K562 (cell line): ENCODE data around the gene SKIDA1. TPM values are rescaled to one million over a fixed set of nuclear protein-coding genes. Genes with fewer than 3 reads are reported as not detected.
A peak's percentile ranks its signal among the peaks of the same experiment; 100 is the strongest.

Experiments used
- ETS1 ChIP-seq: conservative IDR thresholded peaks from 2 replicates; pipeline ENCODE4 v1.6.1; 2011; ENCODE audit warnings: low read depth, mild to moderate bottlenecking, low read length; ENCODE audit not compliant: control insufficient read depth
- PRDM10 ChIP-seq: fragments of 450-650 bp; IDR thresholded peaks from 2 replicates; pipeline ENCODE4 v1.6.1; 2018; ENCODE audit not compliant: partially characterized antibody
- SOX6 ChIP-seq: fragments of 450-650 bp; IDR thresholded peaks from 2 replicates; pipeline ENCODE4 v1.6.1; 2014; ENCODE audit warnings: mild to moderate bottlenecking
- TGIF2 ChIP-seq: sonication (generic); formaldehyde crosslinking; IDR thresholded peaks from 2 replicates; pipeline ENCODE4 v1.8.1; 2022; ENCODE audit warnings: mild to moderate bottlenecking, missing genetic modification reagents, moderate library complexity
- TRIM28 ChIP-seq: fragments of 450-650 bp; IDR thresholded peaks from 2 replicates; pipeline ENCODE4 v1.6.1; 2017
- ZC3H4 ChIP-seq: sonication (generic); formaldehyde crosslinking; IDR thresholded peaks from 2 replicates; pipeline ENCODE4 v1.9.0; 2021; ENCODE audit warnings: missing genetic modification reagents, borderline replicate concordance
- ZFX ChIP-seq: sonication (generic); formaldehyde crosslinking; IDR thresholded peaks from 2 replicates; pipeline ENCODE4 v1.8.0; 2022; ENCODE audit warnings: mild to moderate bottlenecking, missing genetic modification reagents, moderate library complexity
- polyA plus RNA-seq, 8 experiments: library from polyadenylated mRNA; depleted of rRNA in 4 of 8; stranded (reverse) in 5 of 8; unstranded in 3 of 8; fragments of >200 nt; fragmentation: Nextera tagmentation in 2 of 8; fragmentation: Illumina TruSeq in 1 of 8; extraction: Ambion mirVana in 2 of 8; extraction: Trizol in 1 of 8; gene quantifications; 2 replicates each; pipeline versions ENCODE4 v1.2.1 to v1.2.3, GENCODE V29; 2011 to 2014; ENCODE audit warnings: inconsistent platforms in 1 of 8, missing spikeins in 1 of 8
- total RNA-seq, 7 experiments: library from RNA; depleted of rRNA in 6 of 7; stranded (reverse); fragments of >200 nt in 6 of 7; fragmentation: Illumina TruSeq in 2 of 7; extraction: Trizol in 2 of 7; gene quantifications; 2 replicates each; pipeline versions ENCODE4 v1.2.1 to v1.2.3, GENCODE V29; 2011 to 2021; ENCODE audit warnings: low replicate concordance in 1 of 7
- TF ChIP-seq, protein P1 (sequence below): fragments of 450-650 bp; IDR thresholded peaks from 2 replicates; pipeline ENCODE4 v1.6.1; 2016
- TF ChIP-seq, protein P2 (sequence below), 2 experiments: fragments of 450-650 bp; formaldehyde crosslinking in 1 of 2; IDR thresholded peaks; 2 replicates each; pipeline versions ENCODE4 v1.4.0 to v1.6.1; 2014 to 2020; ENCODE audit warnings: mild to moderate bottlenecking in 2 of 2, borderline replicate concordance in 1 of 2, low read depth in 1 of 2
- TF ChIP-seq, protein P3 (sequence below): fragments of 450-650 bp; IDR thresholded peaks from 2 replicates; pipeline ENCODE4 v1.7.0; 2016; ENCODE audit warnings: borderline replicate concordance

The SKIDA1 gene
- total and polyA plus RNA-seq, 9 of the 15 experiments (the other 6 are each of a cell fraction or from before 2014, with no cell fraction given) = 0.05 to 1.1 (median 0.42) TPM

- TF ChIP-seq PRDM10 = no peak
- TF ChIP-seq SOX6 = peak; percentile 25; the same call in 1 of the 2 replicates
- TF ChIP-seq ZFX (CRISPR knock-in tag) = peak; percentile 38; the same call in 1 of the 2 replicates
- TF ChIP-seq TRIM28 = no peak
- TF ChIP-seq, protein P1, sequence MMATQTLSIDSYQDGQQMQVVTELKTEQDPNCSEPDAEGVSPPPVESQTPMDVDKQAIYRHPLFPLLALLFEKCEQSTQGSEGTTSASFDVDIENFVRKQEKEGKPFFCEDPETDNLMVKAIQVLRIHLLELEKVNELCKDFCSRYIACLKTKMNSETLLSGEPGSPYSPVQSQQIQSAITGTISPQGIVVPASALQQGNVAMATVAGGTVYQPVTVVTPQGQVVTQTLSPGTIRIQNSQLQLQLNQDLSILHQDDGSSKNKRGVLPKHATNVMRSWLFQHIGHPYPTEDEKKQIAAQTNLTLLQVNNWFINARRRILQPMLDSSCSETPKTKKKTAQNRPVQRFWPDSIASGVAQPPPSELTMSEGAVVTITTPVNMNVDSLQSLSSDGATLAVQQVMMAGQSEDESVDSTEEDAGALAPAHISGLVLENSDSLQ = no peak
- TF ChIP-seq, protein P2, sequence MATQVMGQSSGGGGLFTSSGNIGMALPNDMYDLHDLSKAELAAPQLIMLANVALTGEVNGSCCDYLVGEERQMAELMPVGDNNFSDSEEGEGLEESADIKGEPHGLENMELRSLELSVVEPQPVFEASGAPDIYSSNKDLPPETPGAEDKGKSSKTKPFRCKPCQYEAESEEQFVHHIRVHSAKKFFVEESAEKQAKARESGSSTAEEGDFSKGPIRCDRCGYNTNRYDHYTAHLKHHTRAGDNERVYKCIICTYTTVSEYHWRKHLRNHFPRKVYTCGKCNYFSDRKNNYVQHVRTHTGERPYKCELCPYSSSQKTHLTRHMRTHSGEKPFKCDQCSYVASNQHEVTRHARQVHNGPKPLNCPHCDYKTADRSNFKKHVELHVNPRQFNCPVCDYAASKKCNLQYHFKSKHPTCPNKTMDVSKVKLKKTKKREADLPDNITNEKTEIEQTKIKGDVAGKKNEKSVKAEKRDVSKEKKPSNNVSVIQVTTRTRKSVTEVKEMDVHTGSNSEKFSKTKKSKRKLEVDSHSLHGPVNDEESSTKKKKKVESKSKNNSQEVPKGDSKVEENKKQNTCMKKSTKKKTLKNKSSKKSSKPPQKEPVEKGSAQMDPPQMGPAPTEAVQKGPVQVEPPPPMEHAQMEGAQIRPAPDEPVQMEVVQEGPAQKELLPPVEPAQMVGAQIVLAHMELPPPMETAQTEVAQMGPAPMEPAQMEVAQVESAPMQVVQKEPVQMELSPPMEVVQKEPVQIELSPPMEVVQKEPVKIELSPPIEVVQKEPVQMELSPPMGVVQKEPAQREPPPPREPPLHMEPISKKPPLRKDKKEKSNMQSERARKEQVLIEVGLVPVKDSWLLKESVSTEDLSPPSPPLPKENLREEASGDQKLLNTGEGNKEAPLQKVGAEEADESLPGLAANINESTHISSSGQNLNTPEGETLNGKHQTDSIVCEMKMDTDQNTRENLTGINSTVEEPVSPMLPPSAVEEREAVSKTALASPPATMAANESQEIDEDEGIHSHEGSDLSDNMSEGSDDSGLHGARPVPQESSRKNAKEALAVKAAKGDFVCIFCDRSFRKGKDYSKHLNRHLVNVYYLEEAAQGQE (IDR thresholded peaks at IDR 0.05; ENCODE audit: borderline replicate concordance) = peak; percentile 90
- TF ChIP-seq, protein P2 (CRISPR knock-in tag; IDR thresholded peaks at IDR 0.05; ENCODE audit: low read depth) = 0 out of 2 replicates have a peak, but pooled peaks have one; percentile 34
- TF ChIP-seq ETS1 = no peak; the same call in 1 of the 2 replicates
- no peak for TF ChIP-seq TGIF2 (CRISPR knock-in tag)
- TF ChIP-seq, protein P3, sequence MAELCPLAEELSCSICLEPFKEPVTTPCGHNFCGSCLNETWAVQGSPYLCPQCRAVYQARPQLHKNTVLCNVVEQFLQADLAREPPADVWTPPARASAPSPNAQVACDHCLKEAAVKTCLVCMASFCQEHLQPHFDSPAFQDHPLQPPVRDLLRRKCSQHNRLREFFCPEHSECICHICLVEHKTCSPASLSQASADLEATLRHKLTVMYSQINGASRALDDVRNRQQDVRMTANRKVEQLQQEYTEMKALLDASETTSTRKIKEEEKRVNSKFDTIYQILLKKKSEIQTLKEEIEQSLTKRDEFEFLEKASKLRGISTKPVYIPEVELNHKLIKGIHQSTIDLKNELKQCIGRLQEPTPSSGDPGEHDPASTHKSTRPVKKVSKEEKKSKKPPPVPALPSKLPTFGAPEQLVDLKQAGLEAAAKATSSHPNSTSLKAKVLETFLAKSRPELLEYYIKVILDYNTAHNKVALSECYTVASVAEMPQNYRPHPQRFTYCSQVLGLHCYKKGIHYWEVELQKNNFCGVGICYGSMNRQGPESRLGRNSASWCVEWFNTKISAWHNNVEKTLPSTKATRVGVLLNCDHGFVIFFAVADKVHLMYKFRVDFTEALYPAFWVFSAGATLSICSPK = no peak
- no peak for TF ChIP-seq ZC3H4
These were observed 29.6 kb downstream of the SKIDA1 start (continued) for GRCh38 chr10:21495752-21496342.
